GM18517 (cell line): ENCODE measurements around the gene HOMER2.
"Not testable (repeated sequence)": the region's sequence is repeated elsewhere in the genome, so short reads cannot be mapped to it uniquely, and the experiment has no call there.

Experiments
- ATAC-seq: cut with Tn5 transposase; IDR thresholded peaks from one replicate; pipeline ENCODE4 v1.9.1; 2021; ENCODE audit warnings: mild to moderate bottlenecking, moderate library complexity; ENCODE audit not compliant: unreplicated experiment

The HOMER2 gene

DNA sequence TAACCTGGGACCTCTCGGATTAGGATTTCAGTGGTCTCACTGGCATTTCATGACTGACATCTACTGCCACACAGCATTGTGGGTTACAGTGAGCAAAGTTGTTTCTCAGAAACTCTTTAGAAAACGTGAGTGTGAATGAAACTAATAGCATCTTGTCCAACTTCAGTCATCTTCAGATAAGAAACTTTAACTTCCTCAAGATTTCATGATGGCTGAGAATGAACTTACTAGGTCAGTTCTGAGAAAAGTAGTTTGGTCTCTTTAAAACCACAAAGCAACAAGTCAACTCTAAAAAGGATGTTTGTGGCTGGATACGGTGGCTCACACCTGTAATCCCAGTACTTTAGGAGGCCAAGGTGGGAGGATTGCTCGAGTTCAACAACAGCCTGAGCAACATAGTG lies 14.2 kb upstream of the HOMER2 start:
- peak; percentile 81 for ATAC-seq

DNA sequence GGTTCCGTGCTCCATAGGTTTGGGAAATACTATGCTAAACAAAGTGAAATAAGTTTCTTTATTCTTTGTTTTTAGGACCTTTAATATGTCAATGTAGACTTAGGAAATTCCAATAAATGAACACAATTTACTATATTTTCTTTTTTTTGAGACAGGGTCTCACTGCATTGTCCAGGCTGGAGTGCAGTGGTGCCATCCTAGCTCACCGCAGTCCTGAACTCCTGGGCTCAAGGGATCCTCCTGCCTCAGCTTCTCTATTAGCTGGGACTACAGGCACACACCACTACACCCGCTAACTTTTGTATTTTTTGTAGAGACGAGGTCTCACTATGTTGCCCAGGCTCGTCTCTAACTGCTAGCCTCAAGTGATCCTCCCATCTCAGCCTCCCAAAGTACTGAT lies 12.4 kb upstream of the HOMER2 start:
- ATAC-seq: no peak

DNA sequence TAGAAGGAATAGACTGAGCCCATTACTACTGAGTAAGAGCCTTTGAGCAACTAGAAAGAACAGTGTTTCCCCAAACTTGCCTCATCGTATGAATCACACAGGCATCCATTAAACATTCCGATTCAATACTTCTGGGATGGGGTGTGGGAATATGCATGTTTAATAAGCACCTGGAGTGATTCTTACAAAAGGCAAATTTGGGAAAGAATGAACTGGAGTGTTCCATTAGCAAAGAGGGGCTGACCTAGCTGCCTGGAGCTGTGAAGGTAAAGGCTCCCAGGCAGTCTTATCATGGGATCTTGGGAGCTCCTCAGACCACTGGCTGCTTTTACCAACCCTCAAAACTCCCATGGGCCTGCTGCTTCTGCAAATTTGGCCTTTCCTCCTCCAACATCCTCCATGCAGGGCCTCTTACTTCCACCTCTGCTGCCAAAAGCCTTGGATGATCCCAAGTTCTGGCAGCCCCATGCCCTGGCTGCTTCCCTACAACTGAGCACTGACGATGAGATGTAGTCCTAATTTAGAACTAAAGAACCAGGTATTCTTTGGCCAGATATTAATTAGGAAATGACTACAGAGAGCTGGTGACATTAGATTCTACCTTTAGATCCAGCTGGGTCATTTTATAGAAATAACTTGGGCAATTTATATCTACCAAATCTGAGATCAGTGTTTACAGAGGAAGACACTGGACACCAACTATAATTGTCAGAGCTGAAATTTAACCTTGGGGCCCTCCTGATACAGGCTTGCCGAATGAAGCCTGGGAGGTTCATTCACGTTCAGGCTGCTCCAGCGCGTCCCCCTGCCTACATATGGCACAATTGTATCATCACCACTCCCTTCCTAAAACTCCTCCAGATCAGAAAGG lies 11.2 kb upstream of the HOMER2 start:
- ATAC-seq: no peak

DNA sequence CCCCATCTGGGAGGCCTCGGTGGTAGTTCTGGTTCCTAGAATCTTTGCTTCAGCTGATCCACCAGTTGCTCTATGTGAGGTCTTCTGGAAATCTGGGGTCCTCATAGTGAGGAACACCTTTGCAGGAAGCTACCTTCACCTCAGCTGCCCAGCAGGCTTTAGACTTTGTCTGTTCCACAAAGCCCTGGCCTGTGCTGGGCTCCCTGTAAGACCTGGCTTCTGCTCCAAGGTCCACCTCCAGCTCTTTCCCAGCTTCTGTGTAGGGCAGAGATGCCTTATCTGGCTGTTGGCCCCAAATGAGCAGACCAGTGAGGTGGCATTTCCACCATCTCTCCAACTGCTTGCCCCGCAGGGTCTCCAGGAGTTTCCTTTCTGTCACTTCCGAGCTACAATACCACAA lies 8.2 kb upstream of the HOMER2 start:
- ATAC-seq: no peak

DNA sequence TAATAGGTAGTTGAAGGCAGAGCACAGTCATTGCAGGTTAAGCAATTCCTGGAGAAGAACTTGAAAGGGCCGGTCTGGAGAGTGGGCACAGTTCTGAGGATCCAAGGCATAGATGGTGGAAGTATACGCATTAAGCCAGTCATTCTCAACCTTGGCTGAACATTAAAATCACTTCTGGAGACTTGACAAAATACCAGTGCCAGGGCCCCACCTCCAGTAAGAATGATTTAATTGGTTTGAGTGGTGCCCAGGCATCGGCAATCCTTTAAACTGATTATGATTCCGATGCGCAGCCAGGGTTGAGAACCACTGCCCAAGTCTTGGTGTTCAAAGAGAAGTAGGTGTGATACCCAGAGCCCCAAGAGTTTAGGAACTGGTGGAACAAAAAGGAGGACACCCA lies 6.9 kb upstream of the HOMER2 start:
- ATAC-seq: no peak

DNA sequence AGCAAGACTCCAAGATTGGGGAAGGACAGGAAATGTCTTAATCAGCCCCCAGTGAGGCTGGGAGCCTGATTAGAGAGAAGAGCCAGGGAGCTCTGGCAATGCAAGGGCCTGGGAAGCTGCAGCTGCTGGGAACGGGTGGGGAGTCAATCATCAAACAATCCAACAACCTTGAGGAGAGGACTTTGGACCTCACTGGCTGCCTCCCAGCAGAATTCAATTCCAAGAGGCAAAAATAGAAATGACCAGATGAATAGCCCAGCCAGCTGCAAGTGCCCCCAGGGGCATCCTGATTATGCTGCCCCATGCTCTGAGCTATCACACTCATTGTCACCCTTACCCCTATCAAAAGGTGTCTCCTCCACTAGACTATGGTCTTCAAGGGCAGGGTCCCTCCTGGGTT lies 6.1 kb upstream of the HOMER2 start:
- no peak for ATAC-seq

DNA sequence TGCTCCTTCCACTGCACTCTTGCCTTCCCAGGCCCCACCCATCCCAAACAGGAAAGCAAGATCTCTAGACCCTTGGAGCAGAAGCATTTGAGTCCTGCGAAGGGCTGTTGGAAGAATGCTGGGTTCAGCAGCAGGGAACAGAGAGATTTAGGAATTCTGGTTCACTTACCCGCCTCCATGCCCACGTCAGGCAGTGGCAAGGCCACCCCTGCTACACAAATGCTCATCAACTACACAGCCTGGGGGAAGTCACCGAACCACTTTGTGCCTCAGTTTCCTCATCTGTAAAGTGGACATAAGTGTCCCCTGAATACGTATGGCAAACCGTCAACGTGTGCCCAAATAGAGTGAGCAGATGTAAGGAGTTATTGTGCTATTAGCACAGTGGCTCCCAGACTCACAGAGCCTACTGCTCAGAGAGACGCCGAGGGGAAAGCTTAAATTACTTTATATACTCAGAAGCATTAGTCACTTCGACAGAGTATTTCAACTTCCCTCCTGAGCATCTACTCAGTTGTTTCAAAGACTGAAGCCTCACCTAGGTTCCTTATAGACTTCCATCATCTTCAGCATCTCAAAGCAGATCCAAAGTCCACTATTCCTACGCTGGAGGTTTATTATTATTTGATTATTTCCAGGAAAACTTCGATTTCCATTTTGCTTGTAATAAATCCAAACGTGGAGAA lies 905 bp downstream of the HOMER2 start:
- no peak for ATAC-seq

DNA sequence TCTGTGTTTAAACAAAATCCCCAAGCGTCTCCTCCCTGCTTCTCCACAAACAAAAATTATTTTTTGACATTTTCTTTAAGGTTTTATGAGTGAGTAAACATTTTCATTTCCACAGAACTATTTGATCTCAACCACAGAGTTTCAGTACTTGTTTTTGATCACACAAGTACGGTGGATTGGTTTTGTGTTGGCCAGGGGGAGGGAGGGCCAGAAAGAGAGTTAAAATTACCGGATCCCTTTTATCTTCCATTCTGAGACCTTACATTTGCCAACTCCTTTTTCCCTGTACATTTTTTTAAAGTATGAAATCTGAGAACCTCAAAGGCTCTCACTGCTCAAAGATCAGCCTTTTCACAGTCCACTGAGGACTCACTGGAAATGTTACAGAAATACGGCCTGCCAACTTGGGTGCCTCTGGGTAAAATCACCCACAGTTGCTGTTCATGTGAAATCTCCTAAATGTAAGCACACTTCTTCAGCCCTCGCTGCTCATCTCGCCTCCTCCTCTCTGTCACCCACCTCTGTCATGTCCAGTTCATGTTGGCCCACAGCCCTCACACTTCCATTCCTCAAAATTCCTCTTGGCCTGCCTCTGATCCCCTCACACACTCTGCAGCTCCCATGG lies 1.7 kb downstream of the HOMER2 start:
- no peak for ATAC-seq

DNA sequence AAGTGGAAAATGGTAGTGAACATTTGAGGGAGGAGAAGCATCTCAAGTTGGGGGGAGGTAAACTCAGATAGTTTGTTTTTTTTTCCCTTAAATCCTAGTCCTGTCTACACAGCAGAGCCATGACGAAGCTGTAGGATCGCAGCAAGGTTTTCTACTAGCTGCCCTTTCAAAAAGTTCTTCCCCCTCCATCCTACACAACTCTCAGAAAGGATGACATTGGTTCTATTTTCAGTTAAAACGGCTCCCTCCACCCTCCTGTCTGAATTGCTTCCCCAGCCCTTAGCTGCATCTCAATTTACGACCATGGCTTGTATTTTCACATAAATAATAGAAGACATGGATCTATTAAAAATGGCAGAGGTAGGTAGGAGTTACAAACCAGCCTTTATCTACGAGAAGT lies 2.2 kb downstream of the HOMER2 start:
- ATAC-seq: no peak

DNA sequence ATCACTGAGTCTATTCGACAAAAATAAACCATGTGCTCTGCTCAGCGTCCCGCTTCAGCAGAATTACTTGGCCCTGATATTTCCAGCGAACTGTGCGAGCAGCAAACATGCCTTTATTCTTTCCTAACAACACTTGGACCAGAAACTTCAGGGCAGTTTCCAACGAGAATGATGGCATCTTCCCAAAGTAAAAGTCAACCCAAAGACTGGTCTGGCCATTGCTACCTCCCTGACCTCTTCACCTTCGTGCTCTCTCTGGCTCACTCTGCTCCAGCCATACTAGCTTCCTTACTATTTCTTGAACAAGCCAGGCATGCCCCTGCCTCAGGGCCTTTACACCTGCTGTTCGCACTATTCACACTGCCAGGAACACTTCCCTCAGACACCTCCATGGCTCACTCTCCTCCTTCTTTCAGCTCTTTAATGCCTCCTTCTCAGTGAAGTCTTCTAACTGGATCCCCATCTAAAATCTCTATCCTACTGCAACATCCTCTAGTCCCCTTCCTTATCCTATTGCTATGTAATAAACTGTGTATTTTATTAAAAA lies 6.3 kb downstream of the HOMER2 start:
- no peak for ATAC-seq

DNA sequence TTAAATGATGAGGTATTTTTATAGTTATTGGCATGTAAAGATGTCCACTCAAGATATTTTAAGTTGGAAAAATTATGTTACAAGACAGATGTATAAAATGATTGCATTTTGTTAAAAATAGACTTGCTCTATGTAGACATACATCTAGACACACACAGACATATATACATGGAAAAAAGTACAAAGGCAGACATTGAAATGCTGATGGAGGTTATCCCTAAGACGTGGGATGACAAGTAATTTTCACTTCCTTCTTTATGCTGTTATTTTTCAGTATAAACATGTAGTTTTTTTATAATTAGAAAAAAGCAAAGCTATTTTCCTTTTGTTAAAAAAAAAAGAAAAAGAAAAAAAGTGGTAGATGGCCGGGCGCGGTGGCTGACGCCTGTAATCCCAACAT lies 7.2 kb downstream of the HOMER2 start:
- no peak for ATAC-seq

DNA sequence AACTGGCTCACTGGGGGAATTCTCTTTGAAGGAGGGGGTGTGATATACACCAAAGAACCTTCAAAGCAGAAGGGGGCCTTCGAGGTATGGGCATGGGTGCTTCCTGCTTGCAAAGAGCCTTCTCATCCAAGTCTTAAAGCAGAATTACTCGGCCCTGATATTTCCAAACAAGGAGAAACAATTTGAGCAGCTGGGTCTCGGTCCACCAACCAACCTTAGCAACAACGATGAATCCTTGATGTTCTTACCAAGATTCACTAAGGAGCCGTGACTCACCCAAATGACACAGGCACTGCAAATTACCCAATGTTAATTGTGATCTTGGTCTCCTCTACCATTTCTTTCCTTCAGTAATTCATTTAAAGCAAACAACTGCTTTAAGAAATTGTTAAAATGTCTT lies 7.7 kb downstream of the HOMER2 start:
- no peak for ATAC-seq

DNA sequence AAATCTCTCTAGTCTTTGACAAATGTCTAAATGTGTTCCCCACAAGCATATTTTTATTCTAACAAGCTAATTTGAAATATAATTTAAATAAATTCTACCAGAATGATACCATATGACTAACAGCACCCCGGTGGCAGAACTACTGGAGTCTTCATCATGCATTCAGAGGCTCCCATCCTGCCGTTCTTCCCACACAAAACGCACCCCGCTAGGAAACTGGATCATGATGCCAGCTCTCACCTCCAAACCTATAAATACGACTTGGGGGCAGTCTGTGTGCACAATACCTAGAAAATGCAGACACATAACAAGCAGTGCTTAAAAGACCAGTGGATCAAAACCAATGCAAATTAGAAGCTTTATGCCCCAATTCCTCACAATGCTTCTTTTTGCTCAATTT lies 8.5 kb downstream of the HOMER2 start:
- no peak for ATAC-seq

DNA sequence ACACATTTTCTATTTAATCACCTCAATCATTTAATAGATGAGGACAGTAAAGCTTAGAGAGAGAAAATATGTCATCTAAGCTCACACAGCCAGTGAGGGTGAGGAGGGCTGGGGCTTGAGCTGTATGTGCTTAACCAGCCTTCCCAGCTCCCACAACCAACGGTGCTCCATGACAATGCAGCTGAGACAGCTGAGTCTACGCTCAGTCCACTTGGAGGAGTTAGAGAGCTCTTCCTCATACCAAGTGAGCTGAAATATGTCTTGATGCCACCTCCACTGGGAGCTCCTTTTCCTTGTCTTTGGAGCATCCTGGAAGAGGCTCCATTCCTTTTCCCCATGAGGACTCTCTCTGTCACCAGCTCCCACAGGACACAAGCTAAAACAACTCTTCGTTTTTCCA lies 9.3 kb downstream of the HOMER2 start:
- ATAC-seq: no peak

DNA sequence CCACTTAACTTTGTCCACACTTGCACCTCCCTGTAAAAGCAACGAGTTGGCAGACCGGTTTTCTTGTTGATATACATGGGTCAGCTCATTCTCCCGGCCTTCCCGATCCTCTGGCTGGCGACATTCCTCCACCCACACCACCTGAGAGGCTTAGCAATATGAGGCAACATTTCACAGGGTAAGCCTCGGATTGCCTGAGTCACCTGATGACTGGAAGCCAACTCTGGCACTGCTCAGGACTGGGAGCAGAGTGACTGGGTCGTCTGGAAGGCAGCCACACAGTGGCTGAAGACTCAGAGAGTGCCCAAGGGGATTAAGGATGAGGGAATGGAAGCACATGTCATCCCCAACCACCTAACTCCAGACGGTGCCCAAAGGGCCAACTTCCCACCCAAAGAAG lies 9.8 kb downstream of the HOMER2 start:
- ATAC-seq: no peak

DNA sequence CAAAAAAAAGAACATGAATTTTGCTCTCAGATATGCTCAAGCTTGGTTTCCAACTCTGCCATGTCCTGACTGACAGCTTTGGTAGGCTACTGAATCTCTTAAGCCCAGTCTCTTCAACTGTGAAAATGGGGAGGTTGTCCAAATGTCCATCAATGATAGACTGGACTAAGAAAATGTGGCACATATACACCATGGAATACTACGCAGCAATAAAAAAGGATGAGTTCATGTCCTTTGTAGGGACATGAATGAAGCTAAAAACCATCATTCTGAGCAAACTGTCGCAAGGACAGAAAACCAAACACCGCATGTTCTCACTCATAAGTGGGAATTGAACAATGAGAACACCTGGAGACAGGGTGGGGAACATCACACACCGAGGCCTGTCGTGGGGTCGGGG lies 12.8 kb downstream of the HOMER2 start:
- not testable (repeated sequence) for ATAC-seq

DNA sequence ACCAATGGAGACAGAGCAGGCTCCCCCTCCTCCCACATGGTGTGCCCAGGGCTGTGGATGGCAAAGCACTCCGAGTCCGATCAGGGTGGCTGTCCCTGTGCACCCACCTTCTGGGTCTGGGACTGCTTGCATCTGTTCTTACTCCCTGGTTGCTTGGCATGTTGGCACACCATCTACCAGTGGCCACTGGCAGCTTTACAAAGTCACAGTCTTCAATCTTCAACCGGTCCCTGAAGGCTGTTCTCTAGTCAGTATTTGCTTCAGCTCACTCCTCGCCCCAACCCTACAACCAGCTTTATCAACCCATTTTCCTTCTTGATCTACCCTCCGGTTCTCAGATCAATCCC lies 14.8 kb downstream of the HOMER2 start:
- no peak for ATAC-seq

DNA sequence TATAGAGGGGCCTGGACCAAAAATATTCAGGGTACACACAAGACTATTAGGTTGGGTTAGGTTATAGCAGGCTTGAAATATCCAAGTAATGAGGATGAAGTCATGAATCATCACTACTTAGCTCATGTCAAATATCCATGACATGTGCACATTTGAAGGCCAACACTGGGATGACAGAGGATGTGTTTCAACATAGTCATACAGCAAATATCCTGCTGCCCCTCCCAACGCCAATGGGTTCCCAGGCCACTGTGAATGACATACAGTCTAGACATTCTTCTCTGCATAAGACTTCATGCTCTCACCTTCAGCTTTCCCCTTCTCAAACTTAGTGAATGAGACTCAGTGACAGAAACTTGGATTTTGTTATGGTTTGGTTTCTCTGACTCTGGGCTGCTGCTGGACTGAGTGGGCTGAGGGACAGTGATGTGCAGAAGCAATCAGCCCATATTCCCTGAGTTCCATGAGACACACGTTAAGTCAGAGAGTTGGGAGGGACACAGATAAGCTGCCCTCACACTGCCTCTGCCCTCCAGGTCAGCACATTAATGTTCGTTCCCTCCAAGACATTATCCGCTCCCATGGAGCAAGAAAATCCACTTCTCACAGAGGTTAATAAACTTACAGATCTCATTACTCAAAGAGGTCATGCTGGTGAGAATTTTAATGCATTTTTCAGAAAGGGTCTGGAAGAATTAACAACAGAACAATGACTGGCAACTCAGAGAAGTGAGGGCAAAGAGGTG lies 15.4 kb downstream of the HOMER2 start:
- no peak for ATAC-seq

DNA sequence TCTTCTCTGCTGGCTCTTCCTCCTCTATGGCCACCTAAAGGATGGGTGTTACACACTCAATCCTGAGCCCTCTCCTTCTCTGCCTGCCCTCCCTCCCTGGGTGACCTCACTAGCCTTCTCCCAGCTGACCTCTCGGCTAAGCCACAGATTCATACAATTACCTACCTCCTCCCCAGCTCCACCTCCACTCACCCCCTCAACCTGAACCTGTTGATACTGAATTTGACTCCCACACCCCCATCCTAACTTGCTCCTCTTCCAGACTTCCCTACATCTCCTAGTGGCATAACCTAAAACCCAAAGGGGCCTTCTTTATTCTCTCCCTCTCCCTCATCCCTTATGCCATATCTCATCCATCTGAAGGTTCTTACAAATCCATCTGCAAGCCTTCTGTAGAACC lies 17.1 kb downstream of the HOMER2 start:
- no peak for ATAC-seq

DNA sequence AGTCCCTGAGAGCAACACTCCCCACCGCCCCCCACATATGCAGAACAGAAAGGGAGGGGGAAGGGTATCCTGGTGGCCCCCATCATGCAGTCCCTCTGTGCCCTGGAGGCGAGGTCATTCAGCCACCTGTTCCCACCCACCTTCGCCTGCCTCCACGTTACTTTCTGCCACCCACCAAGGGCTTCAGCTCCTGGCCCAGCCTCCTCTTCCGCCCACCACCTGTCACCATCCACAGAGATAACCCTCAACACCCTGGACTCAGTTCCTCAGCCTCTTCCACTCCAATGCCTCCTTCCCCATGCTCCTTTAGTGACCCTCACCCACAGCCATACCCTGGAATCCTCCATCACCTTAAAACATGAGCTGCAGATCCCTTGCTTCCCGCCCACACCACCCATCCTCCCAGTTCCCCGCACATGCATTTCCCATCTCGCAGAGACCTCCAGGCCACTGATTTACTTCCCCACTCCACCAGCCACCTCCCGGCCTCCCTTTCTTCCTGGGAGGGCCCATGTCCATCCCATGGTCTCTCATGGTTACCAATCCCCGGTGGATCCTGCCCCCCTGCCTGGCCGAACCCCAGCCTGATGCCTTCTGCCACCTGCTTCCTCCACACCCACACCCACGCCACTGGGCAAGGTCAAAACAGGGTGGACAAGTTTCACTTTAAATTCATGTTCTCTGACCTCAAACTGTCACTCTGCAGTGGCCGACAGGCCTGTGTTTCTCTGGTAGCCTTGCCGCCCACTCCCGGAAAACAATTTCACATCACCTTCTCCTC lies 18.2 kb downstream of the HOMER2 start:
- ATAC-seq: no peak
